HG03280 (cell line): ENCODE results near the gene PRR20G.

Experiments
- ATAC-seq: cut with Tn5 transposase; IDR thresholded peaks from one replicate; pipeline ENCODE4 v1.9.1; 2021; ENCODE audit warnings: mild to moderate bottlenecking, moderate library complexity; ENCODE audit not compliant: unreplicated experiment

Gene PRR20G

DNA sequence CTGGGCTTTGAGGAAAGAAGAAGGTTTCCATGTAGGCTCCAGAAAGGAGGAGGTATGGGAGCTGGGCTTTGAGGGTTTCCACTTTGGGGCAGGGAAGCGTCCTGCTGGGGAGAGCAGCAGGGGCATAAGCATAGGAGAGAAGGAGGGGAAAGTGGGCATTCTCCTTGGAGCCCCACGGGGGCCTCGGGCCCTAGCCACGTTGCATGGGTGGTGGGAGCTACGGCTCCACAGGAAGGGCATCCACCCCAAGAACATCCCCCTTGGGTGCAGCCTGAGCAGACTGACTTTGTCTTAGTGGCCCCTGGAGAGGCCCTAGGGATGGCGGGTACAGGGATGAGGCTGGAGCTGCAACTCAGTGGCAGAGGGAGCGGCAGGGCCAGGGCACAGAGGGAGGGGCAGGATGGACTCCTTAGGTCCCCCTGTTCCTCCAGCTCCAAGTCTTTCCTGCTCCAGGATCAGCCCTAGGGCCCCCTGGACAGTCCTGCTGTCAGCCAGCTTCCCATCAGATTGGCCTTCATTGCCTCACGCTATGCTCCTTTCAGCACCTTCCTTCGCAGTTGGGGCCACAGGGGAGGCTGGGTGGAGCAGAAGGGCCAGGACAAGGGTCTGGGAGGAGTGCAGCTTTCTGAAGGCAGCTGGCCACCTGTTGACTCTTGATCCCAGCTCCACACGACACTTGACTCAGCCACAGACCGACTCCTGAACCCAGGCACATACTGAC, 22.9 kb downstream of the PRR20G start:
- ATAC-seq: no peak

- ATAC-seq: no peak
Measured at GRCh38 chr3:127264292-127264691, 23.6 kb downstream of the PRR20G start.

DNA sequence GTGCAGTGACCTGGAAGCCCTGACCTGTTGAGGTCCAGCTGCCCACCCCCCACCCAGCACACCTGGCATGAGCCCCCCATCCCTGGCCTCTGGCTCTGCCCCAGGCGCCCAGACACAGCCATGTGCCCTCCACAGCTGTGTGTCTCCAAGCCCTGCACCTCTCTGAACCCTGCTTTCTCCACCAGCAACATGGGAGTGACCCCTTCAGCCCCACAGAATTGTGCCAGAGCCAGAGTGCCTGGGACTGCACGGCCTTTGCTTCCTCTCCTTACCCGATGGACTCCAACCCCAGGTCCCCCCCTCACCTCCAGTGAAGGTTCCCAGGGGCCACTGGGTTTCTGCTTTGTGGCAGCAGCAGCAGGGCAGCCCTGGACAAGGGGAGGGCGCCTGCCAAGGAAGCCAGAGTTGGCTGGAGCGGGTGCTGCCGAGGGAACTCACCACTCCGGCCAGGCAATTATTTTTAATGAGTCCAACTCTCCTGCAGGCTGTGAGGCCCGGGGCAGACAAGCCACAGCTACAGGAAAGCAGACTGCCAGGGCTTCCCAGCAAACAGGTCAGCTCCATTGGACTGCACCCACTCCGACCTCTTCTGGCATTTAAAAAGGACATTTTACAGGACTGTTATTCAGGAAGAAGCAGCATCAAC, 24.1 kb downstream of the PRR20G start:
- no peak for ATAC-seq

GRCh38 chr3:127263037-127263436, 24.8 kb downstream of the PRR20G start:
- no peak for ATAC-seq

DNA sequence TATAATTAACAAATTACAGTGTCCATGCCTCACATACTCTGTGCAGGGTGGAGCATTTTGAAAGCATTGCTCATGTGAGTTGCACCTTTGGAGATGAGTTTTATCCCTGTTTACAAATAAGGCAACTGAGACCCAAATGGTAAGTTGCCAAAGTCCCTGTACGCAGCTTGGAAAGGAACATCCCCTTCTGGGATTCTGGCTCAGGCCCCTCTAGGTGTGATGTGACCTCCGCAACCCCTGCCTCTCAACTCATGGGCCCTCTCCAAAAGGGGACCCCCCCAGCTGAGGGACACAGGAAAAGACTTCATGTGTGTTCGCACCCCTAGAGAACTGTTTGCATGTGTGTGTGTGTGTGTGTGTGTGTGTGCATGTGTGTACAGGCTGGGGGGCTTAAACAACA, 25.3 kb downstream of the PRR20G start:
- no peak for ATAC-seq

- ATAC-seq: no peak
Measured at GRCh38 chr3:127261925-127262324, 25.9 kb downstream of the PRR20G start.

DNA sequence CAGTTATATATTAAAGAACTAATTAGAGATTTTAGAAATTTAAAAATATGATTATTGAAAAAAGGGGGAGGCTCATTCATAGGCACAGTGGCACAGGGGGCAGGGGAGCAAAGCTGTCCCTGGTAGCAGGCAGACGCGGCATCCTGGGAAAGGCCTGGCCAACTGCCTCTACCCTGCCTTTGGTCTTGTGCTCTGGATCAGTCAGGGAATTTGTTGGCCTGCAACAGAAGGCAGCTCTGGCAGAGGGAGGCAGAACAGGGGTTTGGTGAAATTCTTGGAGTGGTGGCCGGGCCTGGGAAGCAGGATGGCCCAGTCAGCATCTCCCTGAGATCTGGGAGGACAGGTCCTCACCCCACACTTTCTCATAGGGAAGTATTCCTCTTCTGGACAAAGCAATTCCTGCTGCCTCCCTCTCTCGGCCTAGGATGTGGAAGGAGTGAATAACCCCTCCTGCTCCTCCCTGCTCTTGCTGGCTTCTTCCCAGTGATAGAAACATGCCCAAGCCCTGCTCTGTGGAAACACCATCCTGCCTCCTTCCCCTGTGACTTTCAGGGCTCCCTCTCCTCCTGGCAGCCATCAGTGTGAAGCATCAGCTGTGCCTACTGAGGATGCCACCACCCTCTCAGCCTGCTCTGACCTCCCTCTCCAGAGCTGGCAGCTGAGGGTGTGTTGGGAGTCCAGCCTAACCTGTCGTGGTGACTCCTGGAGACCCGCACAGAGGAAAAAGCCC, 26.9 kb downstream of the PRR20G start:
- no peak for ATAC-seq

GRCh38 chr3:127260416-127260815, 27.4 kb downstream of the PRR20G start:
- ATAC-seq: no peak

- ATAC-seq: no peak
Measured at GRCh38 chr3:127259882-127260281, 28.0 kb downstream of the PRR20G start.

DNA sequence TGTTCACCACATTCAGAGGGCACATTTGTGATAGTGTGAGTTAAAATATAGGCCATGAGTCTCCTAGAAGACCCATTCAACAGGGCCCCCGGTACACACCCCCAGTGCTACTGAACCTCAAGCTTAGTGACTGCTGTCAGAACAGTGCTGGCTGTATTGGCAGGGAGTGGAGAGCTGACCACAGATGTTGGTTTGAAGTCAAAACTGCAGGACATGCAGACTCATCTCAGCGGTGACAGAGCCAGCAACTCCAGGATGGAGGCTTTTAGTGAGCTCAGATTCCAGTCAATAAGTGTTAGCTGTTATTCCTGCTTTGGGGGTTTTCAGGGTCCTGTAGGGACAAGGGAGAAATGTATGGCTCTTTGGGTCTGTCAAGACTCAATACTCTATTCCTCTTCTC, 29.1 kb downstream of the PRR20G start:
- no peak for ATAC-seq

DNA sequence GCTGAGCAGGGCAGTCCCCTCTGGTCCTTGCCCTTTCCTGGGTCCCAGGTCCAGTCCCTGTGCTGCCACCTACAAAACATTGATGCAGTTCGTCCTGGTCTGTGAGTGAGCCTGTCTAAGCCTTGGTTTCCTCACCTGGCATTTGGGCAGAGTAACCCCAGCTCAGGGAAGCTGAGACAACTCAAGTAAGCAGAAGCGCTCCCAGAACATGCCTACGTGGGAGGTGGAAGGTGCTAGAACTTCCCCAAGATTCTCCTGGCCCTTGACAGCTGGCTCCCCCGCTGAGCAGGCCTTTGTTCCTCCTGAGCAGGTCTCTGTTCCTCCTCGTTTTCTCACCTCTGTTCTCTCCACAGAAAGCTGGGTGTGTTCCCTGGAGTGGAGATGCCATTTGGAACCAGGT, 30.5 kb downstream of the PRR20G start:
- ATAC-seq: no peak

GRCh38 chr3:127256733-127257271, 31.0 kb downstream of the PRR20G start:
- ATAC-seq: no peak

DNA sequence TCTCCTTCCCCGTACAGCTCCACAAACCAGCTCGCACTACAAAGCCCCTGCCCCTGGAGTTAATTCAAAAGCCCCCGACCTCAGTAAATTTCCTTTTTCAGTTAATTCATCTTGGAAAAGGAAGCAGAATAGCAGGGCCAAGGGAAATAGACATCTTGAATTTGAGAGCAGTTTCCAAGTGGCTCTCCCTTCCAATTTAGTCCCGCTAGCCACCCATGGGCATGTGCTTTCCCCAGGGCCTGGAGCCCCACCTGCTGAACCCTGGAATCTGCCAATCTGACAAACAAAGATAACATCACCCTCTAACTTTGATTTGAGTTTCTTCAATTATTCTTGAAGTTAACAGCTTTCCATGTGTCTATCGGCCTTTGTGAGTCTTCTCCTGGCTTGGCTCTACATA, 31.7 kb downstream of the PRR20G start:
- no peak for ATAC-seq

DNA sequence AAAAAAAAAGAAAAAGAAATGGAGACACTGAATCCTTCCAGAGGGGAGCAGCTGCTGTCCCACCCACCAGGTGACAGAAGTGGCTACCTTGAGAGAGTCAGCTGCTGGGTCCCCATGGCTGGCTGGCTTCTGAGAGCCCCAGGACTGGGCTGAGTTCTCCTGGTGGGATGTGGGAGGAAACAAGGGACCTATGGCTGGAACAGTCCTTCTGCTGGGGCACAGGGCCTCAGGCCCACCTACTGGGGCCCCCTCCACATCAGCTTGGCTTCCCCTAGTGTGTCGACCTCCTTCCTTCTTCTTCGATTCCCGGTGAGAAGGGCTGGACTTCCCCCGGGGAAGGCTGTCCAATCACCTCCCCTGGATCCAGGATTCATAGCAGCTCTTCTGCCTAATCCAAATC, 32.3 kb downstream of the PRR20G start:
- no peak for ATAC-seq

DNA sequence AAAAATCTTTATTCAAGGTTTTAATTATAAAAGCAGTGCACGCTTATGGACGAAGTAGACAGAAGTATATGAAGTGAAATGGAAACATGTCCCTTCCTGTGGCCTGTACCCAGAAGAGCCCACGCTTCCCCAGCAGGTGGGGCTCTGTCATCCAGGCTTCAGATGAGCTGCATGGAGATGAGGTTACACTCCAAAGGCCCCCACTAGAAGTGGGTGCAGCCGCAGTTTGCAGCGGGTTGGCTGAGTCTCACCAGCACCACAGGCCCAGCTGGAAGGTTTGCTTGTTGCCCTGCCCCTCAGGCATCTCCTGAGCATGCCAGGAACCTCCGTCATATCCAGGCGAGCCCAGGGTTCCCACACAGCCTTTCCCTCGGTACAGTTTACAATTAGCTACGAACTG, 33.1 kb downstream of the PRR20G start:
- ATAC-seq: no peak

GRCh38 chr3:127254033-127254644, 33.7 kb downstream of the PRR20G start:
- no peak for ATAC-seq

DNA sequence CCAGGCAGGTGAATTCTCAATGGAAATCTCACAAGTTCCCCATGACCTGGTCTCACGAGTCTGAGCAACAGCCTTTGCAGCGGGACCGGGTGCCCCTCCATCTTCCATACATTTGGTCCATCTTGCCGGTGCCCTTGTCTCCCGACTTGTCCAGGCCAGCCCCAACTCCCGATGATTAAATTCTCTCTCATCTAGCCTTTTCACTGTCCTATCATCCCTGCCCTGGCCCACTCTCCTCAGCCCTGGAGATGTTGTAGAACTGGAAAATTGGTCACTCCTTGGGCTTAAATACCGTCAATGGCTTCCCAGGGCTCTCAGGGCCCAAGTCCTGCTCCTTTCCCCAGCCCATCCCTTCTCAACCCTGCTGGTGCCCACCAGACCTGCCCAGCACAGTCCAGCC, 34.4 kb downstream of the PRR20G start:
- ATAC-seq: no peak

DNA sequence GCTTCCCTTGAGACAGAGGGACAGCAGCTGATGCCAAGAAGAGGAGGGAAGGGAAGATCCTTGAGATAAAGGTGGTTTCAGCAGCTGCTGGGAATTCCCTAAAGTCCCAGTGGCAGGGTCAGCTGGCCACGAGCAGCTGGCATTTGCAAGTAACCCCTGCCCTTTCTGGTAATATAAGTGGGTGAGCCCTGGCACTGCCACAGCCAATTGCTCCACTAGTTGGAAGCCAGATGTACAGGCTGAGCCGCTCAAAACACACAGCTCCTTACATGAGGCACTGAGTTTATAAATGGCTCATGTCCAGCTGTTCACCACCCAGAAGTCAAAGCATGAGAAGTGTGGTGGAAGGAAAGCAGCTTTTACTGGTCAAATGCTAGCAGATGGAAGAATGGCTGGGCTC, 35.4 kb downstream of the PRR20G start:
- no peak for ATAC-seq

- no peak for ATAC-seq
Measured at GRCh38 chr3:127250032-127250431, 37.8 kb downstream of the PRR20G start.

GRCh38 chr3:127247292-127247691, 40.6 kb downstream of the PRR20G start:
- no peak for ATAC-seq

DNA sequence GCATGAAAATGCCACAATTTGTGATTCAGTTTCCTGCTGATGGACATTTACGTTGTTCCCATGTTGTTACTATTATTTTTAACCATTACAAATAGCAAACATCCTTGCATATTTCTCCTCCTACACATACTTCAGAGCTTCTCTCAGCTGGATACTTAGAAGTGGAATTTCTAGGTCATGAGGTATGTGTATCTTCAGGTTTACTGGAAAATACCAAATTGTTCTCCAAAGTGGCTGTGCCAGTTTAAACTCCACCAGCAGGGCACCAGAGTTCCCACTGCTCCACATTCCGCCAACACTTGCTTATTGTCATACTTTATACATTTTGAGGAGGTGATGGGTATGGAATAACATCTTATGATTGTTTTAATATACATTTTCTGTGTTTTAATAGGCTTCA, 49.2 kb downstream of the PRR20G start:
- ATAC-seq: no peak
